Activated CD8-positive, alpha-beta memory T cell treated with anti-CD3 and anti-CD28 coated beads, Interleukin-2, amount 10 ng/mL, durations not matched to agents 7 days and 5 days (primary cell): Measurements from ENCODE around the gene DNAJC28. TPM values are rescaled to one million over a fixed set of nuclear protein-coding genes. Genes with fewer than 3 reads are reported as not detected.
"Not testable (repeated sequence)": the region's sequence is repeated elsewhere in the genome, so short reads cannot be mapped to it uniquely, and the experiment has no call there.

Experiments used
- ATAC-seq: fragments of 150-1000 bp; cut with Tn5 transposase; one replicate; pipeline ENCODE4 v1.10.0; 2021; ENCODE audit warnings: moderate library complexity
- CTCF ChIA-PET: fragments of 350-600 bp; sonication (Branson Sonifier 250); formaldehyde crosslinking; loops from one replicate; lab custom pipeline; 2021; ENCODE audit warnings: antibody characterized with exemption; lab: Charles Lee
- DNase-seq: peaks from one replicate; pipeline ENCODE4 v3.0.0-alpha.2; 2020
- H3K27ac Mint-ChIP-seq: one replicate; pipeline ENCODE4 v1.8.0; 2021; ENCODE audit warnings: mild to moderate bottlenecking, mixed read lengths
- H3K27me3 Mint-ChIP-seq: one replicate; pipeline ENCODE4 v1.8.0; 2021; ENCODE audit warnings: mixed read lengths
- H3K36me3 Mint-ChIP-seq: one replicate; pipeline ENCODE4 v1.8.0; 2021; ENCODE audit warnings: mild to moderate bottlenecking, mixed read lengths
- H3K4me1 Mint-ChIP-seq: one replicate; pipeline ENCODE4 v1.8.0; 2021; ENCODE audit warnings: mixed read lengths
- H3K4me3 Mint-ChIP-seq: one replicate; pipeline ENCODE4 v1.8.0; 2021; ENCODE audit warnings: mild to moderate bottlenecking, moderate library complexity, mixed read lengths
- H3K9me3 Mint-ChIP-seq: one replicate; pipeline ENCODE4 v1.8.0; 2022; ENCODE audit warnings: low read depth, mixed read lengths
- total RNA-seq, 2 experiments: library from RNA; stranded (reverse); gene quantifications; one replicate each; pipeline ENCODE4 v1.2.3, GENCODE V29; 2021

Gene DNAJC28
- total RNA-seq, 2 experiments from 2014 or later: 0.53 to 0.75 TPM

DNA sequence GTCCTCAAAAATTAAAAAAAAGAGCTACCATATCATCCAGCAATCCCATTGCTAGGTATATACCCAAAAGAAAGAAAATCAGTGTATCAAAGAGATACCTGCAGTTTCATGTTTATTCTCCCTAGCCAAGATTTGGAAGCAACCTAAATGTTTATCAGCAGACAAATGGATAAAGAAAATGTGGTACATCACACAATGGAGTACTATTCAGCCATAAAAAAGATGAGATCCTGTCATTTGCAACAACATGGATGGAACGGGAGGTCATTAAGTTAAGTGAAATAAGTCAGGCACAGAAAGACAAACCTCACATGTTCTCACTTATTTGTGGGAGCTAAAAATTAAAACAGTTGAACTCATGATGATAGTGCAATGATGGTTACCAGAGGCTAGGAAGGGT, 15.5 kb upstream of the DNAJC28 start:
- not testable (repeated sequence) for H3K4me3 Mint-ChIP-seq, H3K27me3 Mint-ChIP-seq, H3K27ac Mint-ChIP-seq, H3K4me1 Mint-ChIP-seq, H3K9me3 Mint-ChIP-seq, ATAC-seq, DNase-seq
- CTCF ChIA-PET: interaction anchor here (1.5 to 1.8 kb wide), 2 partner anchors 16 to 25 kb away, joined by 3 read pairs; partner anchors contain the start of gene DNAJC28
- peaks cover 65% of the 10 kb centered on the region for H3K36me3 Mint-ChIP-seq

GRCh38 chr21:33505833-33506232, 14.3 kb upstream of the DNAJC28 start:
- peaks cover 56% of the 10 kb centered on the region for H3K36me3 Mint-ChIP-seq
- no peaks in the 10 kb centered on the region for H3K9me3 Mint-ChIP-seq
- H3K4me3 Mint-ChIP-seq: no peak overlapping the region
- no peaks in the 10 kb centered on the region for H3K4me1 Mint-ChIP-seq
- CTCF ChIA-PET: interaction anchor here (1.8 kb wide), 1 partner anchor 15 kb away, joined by 3 read pairs; the partner anchor contains the start of gene DNAJC28
- no peaks in the 10 kb centered on the region for H3K27me3 Mint-ChIP-seq
- DNase-seq (no peak), ATAC-seq (no peak)
- H3K27ac Mint-ChIP-seq: no peak overlapping the region

DNA sequence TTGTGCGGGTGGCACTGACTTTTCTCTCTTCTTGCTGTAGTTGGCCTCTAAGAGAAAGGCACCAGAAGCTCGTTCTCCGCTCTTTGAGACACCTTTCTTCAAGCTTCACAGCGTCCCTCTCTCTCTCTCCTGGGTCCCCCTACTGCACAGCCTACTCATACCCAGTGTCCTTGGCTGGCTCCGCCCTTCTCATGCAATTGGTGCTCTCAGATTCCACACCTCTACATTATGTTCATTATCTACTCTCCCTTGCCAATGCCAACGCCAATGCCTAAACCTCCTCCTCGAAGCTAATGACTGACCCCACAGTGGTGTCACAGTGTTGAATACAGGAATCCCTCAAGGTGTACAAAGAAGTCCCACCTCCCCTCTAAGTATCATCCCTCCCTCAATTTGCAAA, 4.8 kb upstream of the DNAJC28 start:
- no peak for ATAC-seq
- Mint-ChIP-seq H3K36me3 (no peaks in the 10 kb centered on the region), H3K4me1 (peaks cover 5% of the 10 kb centered on the region), H3K27me3 (peaks cover 15% of the 10 kb centered on the region), H3K27ac (no peak overlapping the region), H3K9me3 (no peaks in the 10 kb centered on the region), H3K4me3 (no peak overlapping the region)
- CTCF ChIA-PET: no interaction called here
- DNase-seq: no peak

- CTCF ChIA-PET: no interaction called here
- Mint-ChIP-seq H3K4me3 (no peak overlapping the region), H3K27ac (no peak overlapping the region), H3K27me3 (peaks cover 15% of the 10 kb centered on the region), H3K4me1 (peaks cover 9% of the 10 kb centered on the region), H3K36me3 (no peaks in the 10 kb centered on the region), H3K9me3 (no peaks in the 10 kb centered on the region)
- ATAC-seq (no peak), DNase-seq (no peak)
These were observed 4.2 kb upstream of the DNAJC28 start for GRCh38 chr21:33495743-33496142.

DNA sequence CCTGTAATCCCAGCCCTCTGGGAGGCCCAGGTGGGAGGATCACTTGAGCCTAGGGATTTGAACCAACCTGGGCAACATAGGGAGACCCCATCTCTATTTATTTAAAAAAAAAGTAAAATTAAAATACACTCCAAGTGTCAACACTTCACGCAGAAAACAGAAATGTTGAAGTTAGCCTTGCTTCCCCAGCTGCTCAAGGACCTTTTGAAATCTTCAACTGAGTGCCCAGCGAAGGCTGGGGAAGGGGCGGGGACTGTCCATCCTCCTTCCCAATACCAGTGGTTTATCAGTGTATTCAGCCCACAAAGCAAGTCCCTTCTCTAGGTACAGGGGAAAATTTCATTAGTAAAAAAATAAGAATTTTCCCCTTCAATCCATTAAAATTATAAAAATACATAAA, 2.2 kb upstream of the DNAJC28 start:
- Mint-ChIP-seq H3K27ac (no peak overlapping the region), H3K9me3 (no peaks in the 10 kb centered on the region), H3K4me3 (no peak overlapping the region), H3K4me1 (peaks cover 10% of the 10 kb centered on the region), H3K27me3 (peaks cover 15% of the 10 kb centered on the region), H3K36me3 (no peaks in the 10 kb centered on the region)
- ATAC-seq (no peak), DNase-seq (no peak)
- CTCF ChIA-PET: no interaction called here

DNA sequence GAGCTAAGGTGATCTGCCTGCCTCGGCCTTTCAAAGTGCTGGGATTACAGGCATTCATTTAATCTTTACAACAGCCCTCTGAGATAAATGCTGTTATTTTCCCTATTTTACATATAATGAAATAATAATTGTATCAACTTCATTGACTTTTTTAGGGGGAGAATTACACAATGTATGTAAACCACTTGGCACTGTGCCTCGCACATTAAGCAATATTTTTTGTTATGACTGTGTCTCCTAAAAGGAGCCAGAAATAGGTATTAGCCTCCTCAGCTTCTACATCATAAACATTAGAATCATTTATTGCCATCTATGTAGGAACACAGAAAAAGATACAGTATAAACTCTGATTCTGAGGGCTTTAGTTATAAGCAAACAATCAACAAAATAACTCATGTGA, 1.1 kb upstream of the DNAJC28 start:
- no peaks in the 10 kb centered on the region for H3K36me3 Mint-ChIP-seq
- H3K9me3 Mint-ChIP-seq: no peaks in the 10 kb centered on the region
- H3K4me1 Mint-ChIP-seq: peaks cover 10% of the 10 kb centered on the region
- no peak overlapping the region for H3K27ac Mint-ChIP-seq
- peaks cover 15% of the 10 kb centered on the region for H3K27me3 Mint-ChIP-seq
- ATAC-seq: no peak
- CTCF ChIA-PET: interaction anchor here (2.2 kb wide), 1 partner anchor 113 kb away, joined by 9 read pairs; no protein-coding TSS in a partner anchor
- H3K4me3 Mint-ChIP-seq: no peak overlapping the region
- no peak for DNase-seq

DNA sequence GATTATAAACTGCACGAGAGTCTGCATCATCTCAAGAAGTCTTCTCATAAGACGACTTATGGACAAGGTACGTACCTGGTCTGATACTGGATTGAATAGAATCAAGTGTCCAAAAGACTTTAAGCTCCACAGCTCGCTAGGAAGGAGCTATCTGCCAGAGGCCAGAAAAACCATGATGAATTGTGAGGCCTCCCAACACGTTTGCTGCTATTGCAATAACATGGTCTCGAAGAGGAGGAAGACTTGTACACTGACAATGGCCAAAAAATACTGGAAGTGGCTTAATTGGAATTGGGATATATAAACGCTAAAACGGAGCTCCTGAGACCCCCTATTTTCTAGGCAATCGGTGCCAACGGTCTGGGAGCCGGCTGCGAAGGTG, 534 bp downstream of the DNAJC28 start:
- H3K36me3 Mint-ChIP-seq: no peaks in the 10 kb centered on the region
- H3K4me3 Mint-ChIP-seq: peak overlapping the region; percentile 82
- no peaks in the 10 kb centered on the region for H3K9me3 Mint-ChIP-seq
- CTCF ChIA-PET: interaction anchor here (0.7 to 3.6 kb wide), 8 partner anchors 11 to 433 kb away, joined by 3 to 27 read pairs (median 4); partner anchors contain the start of genes DONSON, GART and TMEM50B
- ATAC-seq: no peak
- H3K4me1 Mint-ChIP-seq: peaks cover 10% of the 10 kb centered on the region
- H3K27ac Mint-ChIP-seq: peak overlapping the region; percentile 66
- no peak for DNase-seq
- H3K27me3 Mint-ChIP-seq: peaks cover 7% of the 10 kb centered on the region

GRCh38 chr21:33488936-33489335, 2.6 kb downstream of the DNAJC28 start:
- Mint-ChIP-seq H3K9me3 (no peaks in the 10 kb centered on the region), H3K27ac (no peak overlapping the region), H3K4me3 (no peak overlapping the region), H3K36me3 (no peaks in the 10 kb centered on the region), H3K4me1 (peaks cover 10% of the 10 kb centered on the region), H3K27me3 (no peaks in the 10 kb centered on the region)
- CTCF ChIA-PET: interaction anchor here (3.6 kb wide), 1 partner anchor 9 kb away, joined by 27 read pairs; the partner anchor contains the start of gene TMEM50B
- DNase-seq (no peak), ATAC-seq (no peak)

DNA sequence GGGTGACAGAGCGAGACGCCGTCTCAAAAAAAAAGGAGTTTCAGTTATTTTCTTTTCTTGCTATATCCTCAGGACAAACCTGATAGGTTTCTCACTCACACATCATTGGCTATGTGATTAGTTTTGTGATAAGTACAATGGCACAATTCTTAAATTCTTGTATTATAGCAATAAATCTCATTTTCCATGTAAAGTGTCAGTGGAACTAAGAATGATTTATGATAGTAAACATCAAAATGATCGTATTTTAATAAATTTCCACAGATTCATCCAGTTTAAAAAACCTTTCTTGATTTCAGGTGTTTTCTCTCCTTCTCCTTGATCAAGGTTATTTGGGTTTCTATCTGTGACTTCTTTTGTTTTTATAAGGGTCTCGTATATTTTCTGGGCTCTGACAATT, 3.5 kb downstream of the DNAJC28 start:
- ATAC-seq (no peak), DNase-seq (no peak)
- no peak overlapping the region for H3K4me3 Mint-ChIP-seq
- peaks cover 10% of the 10 kb centered on the region for H3K4me1 Mint-ChIP-seq
- H3K9me3 Mint-ChIP-seq: no peaks in the 10 kb centered on the region
- H3K36me3 Mint-ChIP-seq: no peaks in the 10 kb centered on the region
- CTCF ChIA-PET: no interaction called here
- no peak overlapping the region for H3K27ac Mint-ChIP-seq
- no peaks in the 10 kb centered on the region for H3K27me3 Mint-ChIP-seq

GRCh38 chr21:33481314-33481943, 10.1 kb downstream of the DNAJC28 start:
- peaks cover 13% of the 10 kb centered on the region for H3K4me1 Mint-ChIP-seq
- no peak for DNase-seq
- H3K27me3 Mint-ChIP-seq: no peaks in the 10 kb centered on the region
- no peak for ATAC-seq
- no peaks in the 10 kb centered on the region for H3K36me3 Mint-ChIP-seq
- peak overlapping the region; percentile 91 for H3K4me3 Mint-ChIP-seq
- CTCF ChIA-PET: interaction anchor here (0.6 to 1.1 kb wide), 3 partner anchors 36 to 1074 kb away, joined by 3 read pairs; partner anchors contain the start of gene GART
- H3K9me3 Mint-ChIP-seq: no peaks in the 10 kb centered on the region
- H3K27ac Mint-ChIP-seq: no peak overlapping the region

DNA sequence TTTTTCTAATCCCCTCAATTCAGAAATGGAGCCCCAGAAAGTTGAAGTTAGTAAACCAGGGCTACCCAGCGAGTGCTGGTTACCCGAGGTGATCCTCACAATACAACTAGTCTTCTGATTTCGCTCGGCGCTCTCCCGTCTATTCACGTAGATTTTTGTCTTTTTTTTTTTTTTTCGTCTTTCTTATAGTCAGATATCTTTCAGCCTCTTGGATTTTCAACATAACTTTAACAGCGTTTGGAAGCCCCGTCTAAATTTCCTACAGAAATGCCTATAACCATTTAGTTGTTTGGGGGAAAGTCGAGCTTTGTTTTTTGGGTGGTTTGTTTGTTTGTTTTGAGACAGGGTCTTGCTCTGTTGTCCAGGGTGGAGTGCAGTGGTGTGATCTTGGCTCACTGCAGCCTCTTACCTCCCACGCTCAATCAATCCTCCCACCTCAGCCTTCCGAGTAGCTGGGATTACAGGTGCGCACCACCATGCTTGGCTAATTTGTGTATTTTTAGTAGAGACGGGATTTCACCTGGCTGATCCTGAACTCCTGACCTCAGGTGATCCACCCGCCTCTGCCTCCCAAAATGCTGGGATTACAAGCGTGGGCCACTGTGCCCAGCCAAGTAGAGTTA, 10.9 kb downstream of the DNAJC28 start:
- no peaks in the 10 kb centered on the region for H3K27me3 Mint-ChIP-seq
- H3K9me3 Mint-ChIP-seq: no peaks in the 10 kb centered on the region
- DNase-seq (no peak), ATAC-seq (no peak)
- peak overlapping the region; percentile 91 for H3K4me3 Mint-ChIP-seq
- H3K27ac Mint-ChIP-seq: peak overlapping the region; percentile 89
- CTCF ChIA-PET: interaction anchor here (0.6 to 2.3 kb wide), 9 partner anchors 10 to 281 kb away, joined by 3 to 27 read pairs (median 4); partner anchors contain the start of genes DNAJC28 and DONSON
- no peaks in the 10 kb centered on the region for H3K36me3 Mint-ChIP-seq
- peaks cover 13% of the 10 kb centered on the region for H3K4me1 Mint-ChIP-seq

- Mint-ChIP-seq H3K27ac (peak within 1 kb of the TSS; percentile 89), H3K4me1 (peaks cover 13% of the 10 kb centered on the region), H3K36me3 (no peaks in the 10 kb centered on the region), H3K9me3 (no peaks in the 10 kb centered on the region), H3K27me3 (no peaks in the 10 kb centered on the region), H3K4me3 (peak within 1 kb of the TSS; percentile 91)
- peak; percentile 96 for DNase-seq
- peak; percentile 94 for ATAC-seq
- CTCF ChIA-PET: interaction anchor here (0.6 to 2.3 kb wide), 13 partner anchors 10 to 280 kb away, joined by 3 to 27 read pairs (median 3); partner anchors contain the start of genes DNAJC28 and DONSON
These were observed 11.6 kb downstream of the DNAJC28 start, which contains the start of gene TMEM50B for GRCh38 chr21:33479679-33480480. Gene TMEM50B (minus strand): TSS chr21:33479974. CDS start chr21:33468885, 11,089 bp downstream.
